ENCODE results near the gene OR2G3. TPM values are rescaled to one million over a fixed set of nuclear protein-coding genes. Genes with fewer than 3 reads are reported as not detected.

The OR2G3 gene
- total RNA-seq, 2 experiments from 2014 or later, result not detected

Other genes with a start within 250 kb of the OR2G3 start
- 1 to 10 TPM; 2.9 to 3.9 TPM for gene NLRP3, start 189.4 kb upstream of the OR2G3 start, total RNA-seq
- not detected for gene OR2B11, start 147.5 kb upstream of the OR2G3 start, total RNA-seq
- gene OR2C3, start 69.1 kb upstream of the OR2G3 start, total RNA-seq, result not detected
- under 1 TPM; 0.51 to 0.80 TPM for gene GCSAML, start 56.5 kb upstream of the OR2G3 start, total RNA-seq
- gene OR2G2, start 17.2 kb upstream of the OR2G3 start, total RNA-seq, result not detected
- gene OR13G1, start 74.2 kb downstream of the OR2G3 start, total RNA-seq, result not detected
- not detected for gene OR6F1, start 111.1 kb downstream of the OR2G3 start, total RNA-seq
- not detected for gene OR14K1, start 133.0 kb downstream of the OR2G3 start, total RNA-seq
- not detected for gene OR14A2, start 142.6 kb downstream of the OR2G3 start, total RNA-seq
- gene OR1C1, start 155.0 kb downstream of the OR2G3 start, total RNA-seq, result not detected
- not detected for gene OR14A16, start 218.5 kb downstream of the OR2G3 start, total RNA-seq
- gene OR11L1, start 236.3 kb downstream of the OR2G3 start, total RNA-seq, result not detected

All from activated CD8-positive, alpha-beta memory T cell treated with anti-CD3 and anti-CD28 coated beads for 36 hours (primary cell).